IPS-NIHi7 (cell line): ENCODE measurements around the gene GREB1.

ENCODE experiments used
- DNase-seq: peaks from one replicate; pipeline ENCODE4 v3.0.0; 2012; ENCODE audit warnings: mixed read lengths; ENCODE audit errors: extremely low spot score

GREB1 gene, protein sequence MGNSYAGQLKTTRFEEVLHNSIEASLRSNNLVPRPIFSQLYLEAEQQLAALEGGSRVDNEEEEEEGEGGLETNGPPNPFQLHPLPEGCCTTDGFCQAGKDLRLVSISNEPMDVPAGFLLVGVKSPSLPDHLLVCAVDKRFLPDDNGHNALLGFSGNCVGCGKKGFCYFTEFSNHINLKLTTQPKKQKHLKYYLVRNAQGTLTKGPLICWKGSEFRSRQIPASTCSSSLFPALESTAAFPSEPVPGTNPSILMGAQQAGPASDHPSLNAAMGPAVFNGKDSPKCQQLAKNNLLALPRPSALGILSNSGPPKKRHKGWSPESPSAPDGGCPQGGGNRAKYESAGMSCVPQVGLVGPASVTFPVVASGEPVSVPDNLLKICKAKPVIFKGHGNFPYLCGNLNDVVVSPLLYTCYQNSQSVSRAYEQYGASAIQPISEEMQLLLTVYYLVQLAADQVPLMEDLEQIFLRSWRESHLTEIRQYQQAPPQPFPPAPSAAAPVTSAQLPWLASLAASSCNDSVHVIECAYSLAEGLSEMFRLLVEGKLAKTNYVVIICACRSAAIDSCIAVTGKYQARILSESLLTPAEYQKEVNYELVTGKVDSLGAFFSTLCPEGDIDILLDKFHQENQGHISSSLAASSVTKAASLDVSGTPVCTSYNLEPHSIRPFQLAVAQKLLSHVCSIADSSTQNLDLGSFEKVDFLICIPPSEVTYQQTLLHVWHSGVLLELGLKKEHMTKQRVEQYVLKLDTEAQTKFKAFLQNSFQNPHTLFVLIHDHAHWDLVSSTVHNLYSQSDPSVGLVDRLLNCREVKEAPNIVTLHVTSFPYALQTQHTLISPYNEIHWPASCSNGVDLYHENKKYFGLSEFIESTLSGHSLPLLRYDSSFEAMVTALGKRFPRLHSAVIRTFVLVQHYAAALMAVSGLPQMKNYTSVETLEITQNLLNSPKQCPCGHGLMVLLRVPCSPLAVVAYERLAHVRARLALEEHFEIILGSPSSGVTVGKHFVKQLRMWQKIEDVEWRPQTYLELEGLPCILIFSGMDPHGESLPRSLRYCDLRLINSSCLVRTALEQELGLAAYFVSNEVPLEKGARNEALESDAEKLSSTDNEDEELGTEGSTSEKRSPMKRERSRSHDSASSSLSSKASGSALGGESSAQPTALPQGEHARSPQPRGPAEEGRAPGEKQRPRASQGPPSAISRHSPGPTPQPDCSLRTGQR (N-terminal part only)

DNA sequence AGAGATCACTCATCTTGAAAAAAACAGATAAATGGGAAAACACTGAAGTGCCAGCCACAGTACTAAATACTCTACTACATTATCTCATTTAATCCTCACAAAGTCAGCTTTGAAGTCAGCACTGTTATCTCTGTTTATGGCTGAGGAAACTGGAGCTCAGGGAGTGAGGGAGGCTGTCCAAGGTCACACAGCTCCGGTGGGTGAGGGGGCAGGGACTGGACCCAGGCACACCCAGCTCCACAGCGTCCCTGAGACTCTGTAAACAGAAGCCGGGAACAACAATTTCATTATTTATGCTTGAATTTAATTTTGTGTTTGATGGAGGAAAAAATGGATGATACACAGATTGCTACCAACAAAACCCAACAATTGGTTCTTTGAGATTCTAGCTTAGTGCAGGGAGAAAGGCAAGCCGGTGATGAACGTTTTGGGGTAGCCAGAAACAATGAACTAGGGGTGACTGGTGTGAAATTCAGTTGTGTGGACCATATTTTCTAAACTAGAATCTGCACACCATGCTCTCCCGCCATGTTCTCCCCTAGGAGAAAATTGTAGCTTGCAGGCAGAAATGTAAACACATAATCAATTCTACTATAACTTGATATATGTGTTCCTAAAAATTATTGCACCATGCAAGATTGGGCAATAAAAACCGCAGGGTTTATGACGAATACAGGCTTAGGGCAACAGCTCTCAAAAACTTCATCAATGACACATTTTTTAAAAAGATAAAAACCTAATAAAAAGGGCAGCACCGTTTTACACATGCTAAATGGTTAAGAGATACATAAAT lies at the start of gene GREB1:
TSS of gene GREB1 (plus strand) at position 768 of the 793 bp plus-strand sequence. CDS start 22,570 bp downstream, outside the sequence.
- no peak for DNase-seq

DNA sequence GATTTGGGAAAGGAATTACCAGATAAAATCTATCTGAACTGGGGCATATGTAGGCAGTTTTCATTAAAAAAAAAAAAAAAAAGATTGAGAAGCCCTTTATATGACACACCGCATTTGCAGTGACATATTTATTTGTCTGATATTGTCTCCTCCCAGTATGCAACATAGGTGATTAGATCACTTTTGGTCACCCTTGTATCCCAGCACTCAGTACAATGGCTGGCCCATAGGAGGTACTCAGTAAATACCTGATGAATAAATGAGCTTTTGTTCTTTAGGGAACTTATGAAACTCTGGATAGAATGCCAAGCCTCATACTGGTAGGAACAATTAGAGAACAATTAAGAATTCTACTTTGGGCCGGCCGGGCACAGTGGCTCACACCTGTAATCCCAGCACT lies 45.0 kb upstream of the GREB1 start:
- no peak for DNase-seq

DNA sequence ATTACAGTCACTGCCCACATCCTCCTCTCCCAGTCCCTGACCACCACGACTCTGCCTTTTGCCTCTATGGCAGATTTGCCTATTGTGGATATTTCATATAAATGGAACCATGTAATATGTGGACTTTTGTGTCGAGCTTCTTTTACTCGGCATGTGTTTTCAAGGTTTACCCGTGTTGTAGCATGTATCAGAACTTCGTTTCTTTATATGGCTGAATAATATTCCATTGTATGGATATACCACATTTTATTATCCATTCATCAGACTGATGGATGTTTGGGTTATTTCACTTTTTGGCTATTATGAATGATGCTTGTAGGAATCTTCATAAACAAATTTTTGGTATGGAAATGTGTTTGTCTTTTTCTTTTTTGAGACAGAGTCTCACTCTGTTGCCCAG lies 43.7 kb upstream of the GREB1 start:
- DNase-seq, result no peak

DNA sequence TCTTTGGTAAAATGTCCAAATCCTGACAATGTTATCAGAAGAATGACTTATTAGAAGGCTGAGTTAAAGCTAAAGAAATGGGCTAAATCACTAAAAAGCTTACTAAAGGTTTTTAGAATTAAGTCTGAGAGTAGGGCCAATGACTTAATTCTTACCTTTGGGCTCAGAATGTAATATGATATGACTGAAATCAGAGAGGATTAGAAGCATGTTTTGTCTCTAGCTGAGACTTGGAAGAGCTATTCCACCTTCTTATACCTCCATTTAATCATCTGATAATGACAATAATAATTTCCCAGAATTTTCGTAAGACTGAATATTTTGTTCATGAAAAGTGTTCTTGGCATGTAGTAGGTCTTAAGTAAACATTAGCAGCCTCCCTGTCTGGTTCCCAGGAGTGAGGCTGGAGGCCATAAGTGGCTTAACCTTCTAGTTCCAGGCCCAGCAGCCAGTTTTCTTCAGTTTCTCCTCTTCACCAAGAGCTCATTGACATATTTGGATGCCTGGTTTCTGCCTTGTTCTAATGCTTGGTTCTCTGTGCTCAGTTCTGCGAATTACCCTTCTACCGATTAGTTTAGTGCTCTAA lies 42.4 kb upstream of the GREB1 start:
- no peak for DNase-seq

DNA sequence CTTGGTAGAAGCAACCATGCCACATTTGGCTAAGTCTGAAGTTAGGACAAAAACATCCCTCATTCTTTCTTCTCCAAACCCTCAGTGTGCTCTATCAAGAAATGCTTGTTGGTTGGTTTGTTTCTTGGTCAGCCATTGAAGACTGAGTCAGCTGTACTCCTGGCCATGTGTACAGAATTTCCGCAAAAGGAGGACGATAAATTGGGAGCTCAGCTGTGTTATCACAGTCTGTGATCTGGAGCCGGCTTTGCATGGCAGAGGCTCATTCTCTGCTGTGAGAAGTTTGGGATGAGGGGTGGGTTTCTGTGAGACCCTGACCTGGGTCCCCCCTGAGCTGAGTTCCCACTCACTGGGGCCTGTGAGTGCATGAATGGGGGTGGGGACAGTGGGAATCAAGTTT lies 41.6 kb upstream of the GREB1 start:
- DNase-seq, result no peak

DNA sequence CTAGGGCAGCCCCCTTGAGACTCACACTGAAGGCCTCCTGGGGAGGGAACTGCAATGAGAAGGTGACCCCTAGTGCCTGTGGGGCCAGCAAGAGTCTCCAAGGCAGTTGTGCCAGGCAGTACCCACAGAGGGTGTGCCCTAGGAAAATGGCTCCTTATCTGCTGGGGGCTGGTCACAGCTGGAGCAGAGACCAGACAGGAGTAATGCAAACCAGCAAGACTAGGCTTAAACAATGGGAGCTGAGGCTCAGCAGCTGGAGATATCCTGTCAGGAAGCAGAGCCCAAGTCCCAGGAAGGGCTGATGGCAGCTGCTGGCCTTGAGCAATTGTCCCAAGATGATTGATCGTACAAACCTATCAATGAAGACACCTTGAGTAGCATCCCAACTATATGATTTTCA lies 41.1 kb upstream of the GREB1 start:
- no peak for DNase-seq

DNA sequence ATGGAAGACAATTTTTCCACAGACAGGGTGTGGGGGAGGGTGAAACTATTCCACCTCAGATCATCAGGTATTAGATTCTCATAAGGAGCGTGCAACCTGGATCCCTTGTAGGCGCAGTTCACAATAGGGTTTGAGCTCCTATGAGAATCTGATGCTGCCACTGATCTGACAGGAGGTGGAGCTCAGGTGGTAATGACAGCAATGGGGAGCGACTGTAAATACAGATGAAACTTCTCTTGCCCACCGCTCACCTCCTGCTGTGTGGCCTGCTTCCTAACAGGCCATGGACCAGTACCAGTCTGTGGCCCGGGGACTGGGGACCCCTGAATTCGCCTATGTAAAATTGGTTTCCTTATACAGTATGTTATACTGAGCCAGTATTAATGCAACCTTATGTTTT lies 40.6 kb upstream of the GREB1 start:
- DNase-seq, result no peak

DNA sequence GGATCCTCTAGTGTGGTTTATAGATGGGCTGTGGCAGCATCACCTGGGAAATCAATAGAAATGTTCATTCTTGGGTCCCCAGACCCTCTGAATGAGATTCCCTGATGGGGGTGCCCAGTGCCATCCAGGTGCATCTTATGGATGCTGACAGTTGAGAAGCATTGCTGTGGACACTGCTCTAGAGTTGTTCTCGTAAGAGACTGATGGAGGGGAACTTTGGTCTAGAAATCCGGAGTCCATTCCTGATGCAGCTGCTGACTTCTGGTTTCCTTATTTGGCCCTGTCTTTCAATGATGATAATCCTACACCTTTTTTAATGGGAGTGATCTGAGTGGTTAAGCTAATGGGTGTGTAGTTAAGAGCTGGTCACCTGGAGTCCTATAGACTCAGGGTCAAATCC lies 39.5 kb upstream of the GREB1 start:
- DNase-seq, result no peak

DNA sequence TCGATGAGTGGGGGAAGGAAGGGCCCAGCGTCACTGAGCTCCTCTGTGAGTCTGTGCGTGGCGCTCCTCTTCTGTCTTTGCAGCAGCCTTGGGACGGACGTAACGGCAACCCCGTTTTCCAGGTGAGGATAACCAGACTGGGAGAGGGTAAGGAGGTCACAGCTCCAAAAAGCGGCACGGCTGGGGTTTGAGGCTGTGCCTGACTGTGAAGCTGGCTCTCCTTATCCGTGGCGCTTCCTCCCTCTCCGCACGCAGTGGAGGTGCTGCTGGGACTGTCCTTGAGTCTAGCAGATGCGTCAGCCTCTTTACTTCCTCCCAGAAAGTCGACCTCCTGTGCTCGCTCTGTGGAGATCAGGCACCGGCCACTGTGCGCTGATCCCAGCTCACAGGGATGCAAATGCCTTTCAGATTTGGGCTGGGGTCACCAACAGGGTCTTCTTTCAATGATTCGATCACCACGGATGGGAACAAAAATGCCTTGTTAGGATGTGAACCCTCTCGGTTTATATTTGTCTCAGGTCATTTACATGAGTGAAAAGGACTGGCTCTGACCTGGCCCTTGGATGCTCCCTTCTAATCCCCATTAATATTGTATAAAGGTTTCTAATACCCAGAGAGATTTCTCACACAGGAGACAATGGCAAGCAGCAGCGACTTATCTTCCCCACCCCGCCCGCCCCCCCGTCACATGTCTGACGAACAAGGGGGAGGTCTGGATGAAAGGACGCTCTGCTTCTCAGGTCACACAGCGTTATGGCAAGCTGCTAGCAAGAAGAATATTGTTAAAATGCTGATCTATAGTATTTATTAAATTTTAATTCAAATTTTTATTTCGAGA lies 37.8 kb upstream of the GREB1 start:
- no peak for DNase-seq

DNA sequence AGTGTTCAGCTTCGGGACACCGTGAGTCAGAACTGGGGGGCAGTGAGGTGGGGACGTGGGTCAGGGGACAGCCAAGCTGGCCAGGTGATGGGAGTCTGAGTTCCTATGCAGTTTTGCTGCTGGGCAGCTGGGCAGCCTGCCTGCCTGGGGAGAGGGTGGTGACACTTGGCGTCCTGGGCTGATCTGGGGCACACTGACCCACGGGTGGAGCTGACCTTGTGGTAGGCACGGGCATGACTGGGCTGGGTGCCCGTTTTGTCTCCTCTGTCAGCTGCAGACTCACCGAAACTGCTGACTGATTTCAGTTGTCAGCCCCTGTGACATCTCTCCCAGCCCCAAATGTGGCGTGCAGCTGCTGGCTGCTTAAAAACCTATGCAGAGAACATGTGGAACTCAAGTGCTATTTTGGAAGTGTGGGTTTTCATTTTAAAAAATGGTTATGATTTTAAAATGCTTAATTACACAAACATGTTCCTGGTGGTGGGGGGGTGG lies 35.3 kb upstream of the GREB1 start:
- DNase-seq, result no peak

DNA sequence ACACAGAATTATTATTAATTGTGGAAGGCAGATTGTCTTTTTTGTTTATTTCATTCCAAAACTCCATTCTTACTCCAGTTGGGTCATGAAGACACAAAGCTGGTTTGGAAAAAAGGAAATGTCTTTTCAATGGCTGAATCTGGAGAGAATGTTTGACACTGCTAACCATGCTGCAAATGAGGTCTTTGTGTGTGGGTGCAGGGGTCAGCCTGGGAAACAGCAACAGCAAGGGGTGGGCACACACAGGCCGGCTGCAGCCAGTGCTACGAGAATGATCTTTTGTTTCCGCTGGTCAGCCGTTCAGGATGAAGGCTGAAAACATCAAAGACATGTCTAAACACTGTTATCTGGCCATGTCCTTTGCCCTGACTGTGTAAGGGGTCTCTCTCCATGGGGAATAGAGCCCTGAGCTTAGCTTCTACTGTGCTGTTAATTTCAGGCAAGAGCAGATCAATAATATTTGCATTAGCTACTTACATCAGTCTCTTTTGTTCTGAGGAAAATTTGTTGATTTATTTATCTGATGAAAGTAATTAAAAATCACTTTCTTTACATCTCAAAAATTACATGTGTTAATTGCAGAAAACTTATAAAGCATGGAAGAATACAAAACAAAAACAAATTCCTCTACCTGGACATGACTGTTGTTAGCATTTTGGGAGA lies 34.6 kb upstream of the GREB1 start:
- DNase-seq, result no peak

DNA sequence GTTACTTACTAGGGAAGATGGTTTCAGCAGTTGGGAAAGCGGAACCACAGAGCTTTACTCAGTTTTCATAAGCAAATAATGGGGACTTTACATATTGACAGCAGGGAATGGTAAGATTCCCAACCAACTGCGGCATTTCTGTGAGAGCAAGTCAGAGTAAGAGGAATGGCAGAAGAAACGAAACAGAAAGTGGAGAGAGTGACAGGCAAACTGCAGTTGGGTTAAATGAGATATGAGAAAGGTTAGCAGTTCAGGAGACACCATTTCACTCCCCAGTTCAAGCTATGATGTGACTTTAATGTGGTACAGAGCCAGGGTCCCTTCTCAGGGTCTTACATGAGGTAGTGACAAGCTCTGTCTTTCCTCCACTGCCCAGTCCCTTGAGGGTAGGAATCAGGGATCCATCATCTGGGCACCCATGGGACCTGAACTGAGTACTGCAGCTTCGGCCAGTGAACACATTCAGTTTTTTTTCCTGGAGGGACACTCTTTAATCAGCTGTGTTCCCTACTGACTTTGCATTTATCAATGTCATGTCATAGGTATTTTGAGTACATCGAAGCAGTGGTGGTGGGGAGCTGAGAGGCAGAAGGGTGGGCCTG lies 33.0 kb upstream of the GREB1 start:
- DNase-seq, result no peak

DNA sequence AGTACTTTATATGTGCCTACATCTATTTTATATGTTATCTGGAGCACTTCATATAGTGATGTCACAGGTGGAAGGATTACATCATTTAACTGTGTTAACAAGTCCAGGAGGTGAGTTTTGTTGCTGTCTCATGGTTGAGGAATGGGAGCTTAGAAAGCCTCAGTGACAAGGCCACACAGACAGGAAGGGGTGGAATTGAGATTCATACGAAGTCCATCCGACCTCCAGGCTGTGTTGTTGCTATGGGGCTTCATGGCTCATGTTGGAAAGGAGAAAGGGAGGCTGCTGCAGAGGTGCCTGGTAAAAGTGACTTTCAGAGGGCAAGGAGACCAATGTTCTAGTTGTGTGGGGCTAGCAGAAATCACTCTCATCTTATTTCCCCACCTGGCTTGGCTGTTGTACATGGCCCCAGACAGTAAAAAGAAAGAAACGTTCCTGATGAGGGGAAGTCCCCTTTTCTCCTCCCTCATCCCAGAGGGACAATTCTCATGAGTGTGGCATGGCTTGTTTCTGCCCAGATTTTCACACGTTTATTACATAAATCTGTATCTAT lies 31.0 kb upstream of the GREB1 start:
- DNase-seq, result no peak

DNA sequence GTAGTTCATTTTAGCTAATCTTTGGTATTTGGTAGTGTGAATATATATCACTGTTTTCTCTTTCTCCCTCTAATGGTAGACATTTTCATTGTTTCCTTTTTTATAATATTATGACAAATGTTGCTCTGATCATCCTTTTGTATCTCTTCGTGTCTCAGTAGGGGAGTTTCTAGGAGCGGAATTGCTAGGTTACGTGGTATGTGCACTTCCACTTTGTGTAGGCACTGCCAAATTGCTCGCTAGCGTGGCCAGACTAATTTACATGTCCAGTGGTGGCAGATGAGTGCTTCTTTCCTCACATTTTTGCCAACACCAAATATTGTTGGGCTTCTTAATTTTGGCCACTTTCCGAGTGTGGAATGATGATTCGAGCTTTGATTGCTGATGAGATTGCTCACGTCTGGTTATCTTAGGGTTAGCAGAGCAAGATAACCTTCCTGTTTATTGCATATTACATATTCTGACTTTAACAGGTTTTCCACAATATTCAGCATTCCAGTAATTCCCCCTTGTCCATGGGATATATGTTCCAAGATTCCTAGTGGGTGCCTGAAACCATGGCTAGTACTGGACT lies 30.4 kb upstream of the GREB1 start:
- no peak for DNase-seq

DNA sequence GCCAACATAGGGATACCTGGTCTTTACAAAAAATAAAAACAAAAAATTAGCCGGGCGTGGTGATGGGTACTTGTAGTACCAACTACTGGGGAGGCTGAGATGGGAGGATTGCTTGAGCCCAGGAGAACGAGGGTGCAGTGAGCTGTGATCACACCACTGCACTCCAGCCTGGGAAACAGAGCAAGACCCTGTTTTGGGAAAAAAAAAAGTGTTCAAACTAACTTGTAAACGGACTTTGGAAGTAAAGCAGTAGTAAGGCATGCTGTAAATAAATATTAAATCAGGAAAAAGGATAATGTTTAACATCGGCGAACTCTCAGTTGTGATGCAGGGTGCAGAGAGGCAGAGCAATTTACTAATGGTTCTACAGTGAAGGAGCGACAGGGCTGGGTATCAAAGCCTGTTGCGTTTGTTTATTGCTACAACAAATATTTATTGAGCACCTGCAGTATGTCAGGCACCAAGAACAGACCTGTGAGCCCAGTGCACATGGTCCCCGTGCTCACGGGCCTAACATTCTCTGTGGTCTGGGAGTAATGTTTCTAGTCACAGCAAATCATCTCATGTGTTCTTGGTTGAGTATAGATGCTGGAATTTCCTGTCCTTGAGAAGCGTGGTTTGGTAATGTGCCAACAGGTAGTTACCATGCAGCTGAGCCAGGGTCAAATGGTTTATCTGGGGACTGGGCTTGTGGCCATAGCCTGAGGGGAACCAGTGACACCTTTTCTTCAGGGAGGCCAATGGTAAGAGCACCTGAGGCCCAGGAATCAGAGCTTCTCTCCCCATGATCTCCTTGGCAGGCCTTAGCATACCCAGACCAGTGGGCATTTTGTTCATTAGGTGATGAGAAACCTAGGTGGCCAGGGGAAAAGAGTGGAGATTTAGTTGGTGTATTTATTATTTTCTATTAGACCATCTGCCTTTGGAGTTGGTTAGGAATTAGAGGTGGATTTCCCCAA lies 27.9 kb upstream of the GREB1 start:
- DNase-seq, result no peak

DNA sequence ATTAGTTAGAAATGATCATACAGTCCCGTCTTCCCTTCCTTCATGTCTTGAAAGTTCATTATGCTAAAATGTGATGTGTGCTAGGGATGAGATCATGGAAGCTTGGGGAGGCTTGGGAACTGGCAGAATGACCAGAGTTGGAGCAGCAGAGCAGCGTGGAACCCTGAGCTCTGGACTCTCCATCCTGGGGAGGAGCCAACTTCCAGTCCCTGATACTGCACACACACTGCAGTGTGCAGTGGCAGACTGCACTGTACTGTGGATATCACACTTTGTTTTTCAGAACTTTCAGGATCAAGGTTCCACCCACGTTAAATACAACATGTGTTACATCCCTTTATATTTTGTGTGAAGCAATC lies 27.3 kb upstream of the GREB1 start:
- no peak for DNase-seq

DNA sequence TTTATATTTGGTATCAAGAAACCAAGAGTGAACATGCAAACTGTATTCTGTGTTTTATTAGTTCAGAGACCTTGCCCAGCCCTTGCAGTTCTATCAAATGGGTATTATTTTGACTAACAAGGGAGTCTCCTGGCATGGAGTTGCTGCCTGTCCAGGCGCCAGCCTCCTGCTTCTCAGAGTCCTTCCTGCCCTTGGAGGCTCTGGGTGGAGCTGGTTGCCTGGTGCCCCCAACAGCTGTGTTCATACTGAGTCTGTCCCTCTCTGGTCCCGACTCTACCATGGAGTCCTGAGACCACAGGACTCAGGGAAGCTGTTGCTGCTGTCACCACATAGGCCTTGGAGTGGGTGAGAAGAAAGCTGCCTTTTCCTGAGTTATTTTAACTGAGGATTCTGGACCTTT lies 26.3 kb upstream of the GREB1 start:
- DNase-seq, result no peak
